GM19397 (cell line): ENCODE data around the gene PROM2.

Experiments used
- ATAC-seq: cut with Tn5 transposase; IDR thresholded peaks from one replicate; pipeline ENCODE4 v1.9.1; 2021; ENCODE audit warnings: mild to moderate bottlenecking, moderate library complexity; ENCODE audit not compliant: unreplicated experiment

The PROM2 gene

GRCh38 chr2:95336406-95336805 lies 62.2 kb downstream of the PROM2 start:
- no peak for ATAC-seq

DNA sequence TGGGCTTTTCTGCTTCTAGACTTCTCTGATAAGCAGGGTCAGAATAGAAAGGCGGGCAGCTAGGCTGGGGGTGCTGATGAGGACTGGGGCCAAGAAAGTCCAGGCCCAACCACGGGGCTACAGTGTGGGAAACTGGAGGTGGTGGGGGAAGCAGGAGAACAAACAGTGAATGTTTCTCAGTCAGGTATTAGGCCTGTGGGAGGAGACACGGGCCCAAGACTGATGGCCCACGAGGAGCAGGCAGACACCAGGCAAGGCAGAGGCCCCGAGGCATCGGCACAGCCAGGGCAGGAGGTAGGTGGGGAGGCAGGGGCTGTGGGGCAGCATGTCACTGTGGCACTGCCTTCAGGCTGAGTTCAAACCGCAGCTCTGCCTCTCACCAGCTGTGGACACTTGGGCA lies 63.6 kb downstream of the PROM2 start:
- no peak for ATAC-seq
